Measurements from ENCODE around the gene IWS1. TPM values are rescaled to one million over a fixed set of nuclear protein-coding genes. Genes with fewer than 3 reads are reported as not detected.

Gene IWS1
- total and polyA plus RNA-seq, 4 donors, result 20.3 to 64.5 (median 32.6) TPM

DNA sequence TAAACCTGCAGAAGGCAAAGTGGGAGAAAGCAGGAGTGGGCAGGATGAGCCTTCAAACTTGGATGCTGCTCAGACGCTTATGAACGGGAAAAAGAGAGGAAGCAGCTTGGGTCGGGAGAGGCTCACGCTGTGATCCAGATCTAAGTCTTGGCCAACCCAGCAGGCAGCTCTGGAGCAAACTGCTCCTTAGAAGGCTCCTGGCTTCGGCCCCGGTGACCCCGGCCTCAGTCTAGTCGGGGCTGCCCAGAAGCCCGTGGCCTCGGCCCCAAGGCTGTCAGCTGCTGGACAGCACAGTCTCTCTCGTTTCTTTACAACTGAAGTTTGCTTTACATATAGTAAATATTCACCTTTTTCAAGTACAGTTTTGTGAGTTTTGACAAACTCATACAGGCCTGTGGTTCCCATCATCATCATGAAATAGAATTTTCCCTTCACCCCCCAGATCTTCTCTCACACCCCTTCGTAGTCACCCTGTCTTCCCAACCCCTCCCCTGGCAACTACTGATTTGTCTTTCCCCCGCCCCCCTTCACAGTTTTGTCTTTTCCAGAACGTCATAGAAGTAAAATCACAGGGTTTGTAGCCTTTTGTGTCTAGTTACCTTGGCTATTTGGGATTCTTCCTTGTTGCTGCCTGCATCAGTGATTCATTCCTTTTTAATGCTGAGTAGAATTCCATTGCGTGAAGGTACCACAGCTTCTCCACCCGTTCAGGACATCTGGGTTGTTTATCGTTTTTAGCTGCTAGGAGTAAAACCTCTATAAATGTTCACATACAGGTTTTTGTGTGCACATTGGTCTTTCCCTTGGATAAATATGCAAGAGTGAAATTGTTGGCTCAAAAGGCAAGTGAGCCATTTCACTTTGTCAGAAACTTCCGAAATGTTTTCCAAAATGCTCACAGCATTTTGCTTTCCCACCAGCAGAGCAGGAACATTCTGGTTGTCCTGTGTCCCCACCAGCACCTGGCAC is 44.3 kb upstream of the IWS1 start:
- TF ChIP-seq, protein P1, sequence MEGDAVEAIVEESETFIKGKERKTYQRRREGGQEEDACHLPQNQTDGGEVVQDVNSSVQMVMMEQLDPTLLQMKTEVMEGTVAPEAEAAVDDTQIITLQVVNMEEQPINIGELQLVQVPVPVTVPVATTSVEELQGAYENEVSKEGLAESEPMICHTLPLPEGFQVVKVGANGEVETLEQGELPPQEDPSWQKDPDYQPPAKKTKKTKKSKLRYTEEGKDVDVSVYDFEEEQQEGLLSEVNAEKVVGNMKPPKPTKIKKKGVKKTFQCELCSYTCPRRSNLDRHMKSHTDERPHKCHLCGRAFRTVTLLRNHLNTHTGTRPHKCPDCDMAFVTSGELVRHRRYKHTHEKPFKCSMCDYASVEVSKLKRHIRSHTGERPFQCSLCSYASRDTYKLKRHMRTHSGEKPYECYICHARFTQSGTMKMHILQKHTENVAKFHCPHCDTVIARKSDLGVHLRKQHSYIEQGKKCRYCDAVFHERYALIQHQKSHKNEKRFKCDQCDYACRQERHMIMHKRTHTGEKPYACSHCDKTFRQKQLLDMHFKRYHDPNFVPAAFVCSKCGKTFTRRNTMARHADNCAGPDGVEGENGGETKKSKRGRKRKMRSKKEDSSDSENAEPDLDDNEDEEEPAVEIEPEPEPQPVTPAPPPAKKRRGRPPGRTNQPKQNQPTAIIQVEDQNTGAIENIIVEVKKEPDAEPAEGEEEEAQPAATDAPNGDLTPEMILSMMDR (IDR thresholded peaks at IDR 0.05; ENCODE audit: control extremely low read depth, extremely low read depth), result no peak
- H3K36me3 ChIP-seq (ENCODE audit: control insufficient read depth in 4 of 4, insufficient read depth in 4 of 4, low read length in 4 of 4), result no peaks in the 10 kb centered on the region
- H3K27ac ChIP-seq (ENCODE audit: low read depth in 1 of 2, low read length in 1 of 2), result no peak overlapping the region
- H3K4me3 ChIP-seq, result no peak overlapping the region
- WGBS, 2 donors, result 64 to 71% methylated on average over 18 of the region's 18 CpGs
- H3K9me3 ChIP-seq (ENCODE audit: control insufficient read depth in 4 of 4, insufficient read depth in 3 of 4, low read length in 3 of 4), result peaks cover 0 to 2% (median 0%) of the 10 kb centered on the region in 4 donors
- DNase-seq (peak in 2 of 3 donors; percentile 8 to 16), ATAC-seq (ENCODE audit: insufficient read depth, low FRiP score) (no peak)
- no peak overlapping the region for H3K9ac ChIP-seq (ENCODE audit: insufficient read depth in 1 of 2, low read length in 2 of 2)
- no peaks in the 10 kb centered on the region for H3K27me3 ChIP-seq (ENCODE audit: control insufficient read depth in 3 of 3, insufficient read depth in 3 of 3, low read length in 2 of 3)
- H3K4me1 ChIP-seq (ENCODE audit: control insufficient read depth in 5 of 5, insufficient read depth in 5 of 5, low read length in 5 of 5), result peaks cover 0 to 5% (median 0%) of the 10 kb centered on the region in 5 donors

DNA sequence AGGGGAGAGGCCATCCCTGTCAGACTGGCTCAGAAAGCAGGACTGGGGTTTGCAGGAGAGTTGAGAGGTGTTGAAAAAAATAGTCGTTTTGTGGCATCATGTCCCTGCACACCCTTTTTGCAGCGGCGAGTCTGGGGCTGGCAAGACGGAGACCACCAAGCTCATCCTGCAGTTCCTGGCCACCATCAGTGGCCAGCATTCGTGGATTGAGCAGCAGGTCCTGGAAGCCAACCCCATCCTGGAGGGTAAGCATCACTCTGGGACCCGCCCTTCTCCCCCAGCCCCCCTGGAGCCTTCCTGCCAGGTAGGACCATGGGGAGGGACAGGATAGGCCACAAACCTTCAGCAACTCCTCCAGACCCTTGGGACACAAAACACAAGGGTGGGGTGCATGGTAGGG is 43.4 kb upstream of the IWS1 start:
- Histone ChIP-seq H3K4me1 (ENCODE audit: control insufficient read depth in 5 of 5, insufficient read depth in 5 of 5, low read length in 5 of 5) (peaks cover 0 to 5% (median 0%) of the 10 kb centered on the region in 5 donors), H3K27ac (ENCODE audit: low read depth in 1 of 2, low read length in 1 of 2) (no peak overlapping the region), H3K9ac (ENCODE audit: insufficient read depth in 1 of 2, low read length in 2 of 2) (no peak overlapping the region), H3K9me3 (ENCODE audit: control insufficient read depth in 4 of 4, insufficient read depth in 3 of 4, low read length in 3 of 4) (peaks cover 0 to 2% (median 0%) of the 10 kb centered on the region in 4 donors), H3K27me3 (ENCODE audit: control insufficient read depth in 3 of 3, insufficient read depth in 3 of 3, low read length in 2 of 3) (no peaks in the 10 kb centered on the region), H3K4me3 (no peak overlapping the region), H3K36me3 (ENCODE audit: control insufficient read depth in 4 of 4, insufficient read depth in 4 of 4, low read length in 4 of 4) (no peaks in the 10 kb centered on the region)
- ATAC-seq (ENCODE audit: insufficient read depth, low FRiP score), result no peak
- TF ChIP-seq, protein P1 (IDR thresholded peaks at IDR 0.05; ENCODE audit: control extremely low read depth, extremely low read depth), result no peak
- WGBS, 2 donors, result 87 to 91% methylated on average over 6 of the region's 6 CpGs
- no peak for DNase-seq

DNA sequence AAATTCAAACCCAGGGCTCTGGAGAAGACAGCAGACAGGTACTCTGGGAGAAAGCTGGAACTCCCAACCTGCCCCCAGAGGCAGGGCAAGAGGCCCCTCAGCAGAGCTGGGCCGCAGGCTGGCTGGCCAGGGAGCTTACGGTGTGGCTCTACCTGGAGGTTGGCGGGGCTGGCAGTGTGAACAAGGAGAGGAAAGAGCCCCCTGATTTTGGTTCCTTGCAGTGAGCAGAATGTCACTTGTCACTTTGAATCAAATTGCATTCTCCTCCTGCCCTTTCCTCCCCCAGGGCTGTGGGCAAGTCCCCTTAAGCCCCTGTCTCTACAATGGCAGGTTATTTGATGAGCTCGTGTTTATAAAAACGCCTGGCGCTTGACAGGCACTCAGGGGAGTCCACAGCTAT is 41.8 kb upstream of the IWS1 start:
- DNase-seq, result no peak
- H3K9ac ChIP-seq (ENCODE audit: insufficient read depth in 1 of 2, low read length in 2 of 2), result no peak overlapping the region
- H3K27me3 ChIP-seq (ENCODE audit: control insufficient read depth in 3 of 3, insufficient read depth in 3 of 3, low read length in 2 of 3), result no peaks in the 10 kb centered on the region
- peaks cover 0 to 5% (median 0%) of the 10 kb centered on the region in 5 donors for H3K4me1 ChIP-seq (ENCODE audit: control insufficient read depth in 5 of 5, insufficient read depth in 5 of 5, low read length in 5 of 5)
- H3K9me3 ChIP-seq (ENCODE audit: control insufficient read depth in 4 of 4, insufficient read depth in 3 of 4, low read length in 3 of 4), result peaks cover 0 to 4% (median 0%) of the 10 kb centered on the region in 4 donors
- H3K36me3 ChIP-seq (ENCODE audit: control insufficient read depth in 4 of 4, insufficient read depth in 4 of 4, low read length in 4 of 4), result no peaks in the 10 kb centered on the region
- 90 to 97% methylated on average over 6 of the region's 6 CpGs for WGBS, 2 donors
- TF ChIP-seq, protein P1 (IDR thresholded peaks at IDR 0.05; ENCODE audit: control extremely low read depth, extremely low read depth), result no peak
- H3K4me3 ChIP-seq, result no peak overlapping the region
- H3K27ac ChIP-seq (ENCODE audit: low read depth in 1 of 2, low read length in 1 of 2), result no peak overlapping the region
- ATAC-seq (ENCODE audit: insufficient read depth, low FRiP score), result no peak

Measured in lung (tissue), 12 donors.